HG02642 (cell line): ENCODE measurements around the gene USP24.
"Not testable (repeated sequence)": the region's sequence is repeated elsewhere in the genome, so short reads cannot be mapped to it uniquely, and the experiment has no call there.

Source experiments
- ATAC-seq: cut with Tn5 transposase; IDR thresholded peaks from one replicate; pipeline ENCODE4 v1.9.1; 2021; ENCODE audit warnings: mild to moderate bottlenecking; ENCODE audit not compliant: unreplicated experiment, poor library complexity

USP24 gene

GRCh38 chr1:55230659-55231058 lies 15.5 kb upstream of the USP24 start:
- no peak for ATAC-seq

- ATAC-seq, result not testable (repeated sequence)
Measured at GRCh38 chr1:55229726-55230125, 14.6 kb upstream of the USP24 start.

DNA sequence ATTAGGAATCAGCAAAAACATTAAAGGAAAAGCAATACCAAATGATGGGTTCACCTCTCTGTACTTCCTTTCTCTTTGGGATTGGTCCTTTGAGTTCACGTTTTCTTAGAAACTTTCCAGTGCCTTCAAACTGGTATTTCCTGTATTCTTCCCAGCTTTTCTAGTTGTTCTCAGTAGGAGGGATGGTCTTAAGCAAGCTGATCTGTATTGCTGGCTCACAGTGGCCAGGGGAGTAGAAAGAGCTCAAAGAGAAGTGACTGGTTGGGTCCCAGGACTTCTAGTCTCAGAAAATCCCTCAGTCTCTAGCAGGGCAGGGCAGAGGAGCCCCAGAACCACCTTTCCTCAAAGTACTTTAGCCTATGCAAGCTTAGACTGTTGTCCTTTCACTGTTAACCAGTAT lies 10.1 kb upstream of the USP24 start:
- ATAC-seq, result no peak

- no peak for ATAC-seq
Measured at GRCh38 chr1:55224729-55225128, 9.6 kb upstream of the USP24 start.

GRCh38 chr1:55222152-55222551 lies 7.0 kb upstream of the USP24 start:
- no peak for ATAC-seq

DNA sequence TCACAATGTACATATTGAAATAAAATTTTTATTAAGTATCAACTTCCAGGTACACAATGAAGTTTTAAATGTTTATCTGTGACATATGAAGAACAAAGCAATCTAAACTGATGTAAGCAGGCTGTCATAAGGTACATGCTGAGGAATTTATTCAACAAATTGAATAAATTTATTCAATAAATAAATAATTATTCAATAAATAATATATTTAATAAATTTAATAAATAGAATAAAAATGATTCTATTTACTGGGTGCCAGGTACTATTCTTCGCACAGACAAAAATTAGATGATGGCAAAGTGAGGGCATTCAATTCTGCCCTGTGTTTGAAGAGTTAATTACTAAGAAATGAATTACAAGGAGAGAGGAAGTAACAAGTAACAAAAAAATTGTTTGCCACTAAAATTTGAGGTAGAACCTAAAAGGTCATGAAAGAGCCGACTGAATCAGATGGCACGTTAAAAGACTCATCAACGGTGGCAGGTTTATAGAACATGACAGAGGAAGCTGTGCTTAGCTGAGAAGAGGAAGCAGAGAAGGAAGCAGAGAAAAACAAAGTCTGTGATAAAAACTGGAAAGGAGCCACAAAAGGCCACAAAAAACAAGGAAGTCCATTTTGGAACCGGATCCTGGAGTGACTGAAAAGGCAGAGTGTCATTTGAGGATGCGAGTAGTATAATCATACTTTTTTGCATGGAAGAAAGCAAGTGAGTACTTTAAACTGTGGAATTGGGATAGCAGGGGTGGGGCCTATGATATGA lies 2.2 kb upstream of the USP24 start:
- no peak for ATAC-seq

DNA sequence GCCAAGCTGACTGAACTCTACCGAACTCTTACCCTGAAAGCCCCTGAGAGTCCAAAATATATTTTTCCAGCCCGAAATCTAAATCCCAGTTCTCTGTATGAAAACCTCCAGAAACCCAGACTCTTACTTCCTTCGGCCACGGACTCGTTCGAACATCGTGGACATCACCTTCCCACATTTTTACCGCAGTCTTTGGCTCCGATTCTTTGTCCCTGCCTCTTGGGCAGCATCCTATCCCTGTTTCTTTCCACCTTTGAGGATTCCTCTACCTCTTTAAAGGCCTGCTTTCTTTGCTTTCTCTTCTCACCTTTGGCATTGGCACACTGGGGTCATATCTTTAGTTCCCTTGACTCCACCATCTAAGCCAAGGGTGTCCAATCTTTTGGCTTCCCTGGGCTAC lies 932 bp upstream of the USP24 start:
- ATAC-seq, result no peak

GRCh38 chr1:55214934-55215193 lies 300 bp downstream of the USP24 start:
- ATAC-seq, result peak; percentile 25

DNA sequence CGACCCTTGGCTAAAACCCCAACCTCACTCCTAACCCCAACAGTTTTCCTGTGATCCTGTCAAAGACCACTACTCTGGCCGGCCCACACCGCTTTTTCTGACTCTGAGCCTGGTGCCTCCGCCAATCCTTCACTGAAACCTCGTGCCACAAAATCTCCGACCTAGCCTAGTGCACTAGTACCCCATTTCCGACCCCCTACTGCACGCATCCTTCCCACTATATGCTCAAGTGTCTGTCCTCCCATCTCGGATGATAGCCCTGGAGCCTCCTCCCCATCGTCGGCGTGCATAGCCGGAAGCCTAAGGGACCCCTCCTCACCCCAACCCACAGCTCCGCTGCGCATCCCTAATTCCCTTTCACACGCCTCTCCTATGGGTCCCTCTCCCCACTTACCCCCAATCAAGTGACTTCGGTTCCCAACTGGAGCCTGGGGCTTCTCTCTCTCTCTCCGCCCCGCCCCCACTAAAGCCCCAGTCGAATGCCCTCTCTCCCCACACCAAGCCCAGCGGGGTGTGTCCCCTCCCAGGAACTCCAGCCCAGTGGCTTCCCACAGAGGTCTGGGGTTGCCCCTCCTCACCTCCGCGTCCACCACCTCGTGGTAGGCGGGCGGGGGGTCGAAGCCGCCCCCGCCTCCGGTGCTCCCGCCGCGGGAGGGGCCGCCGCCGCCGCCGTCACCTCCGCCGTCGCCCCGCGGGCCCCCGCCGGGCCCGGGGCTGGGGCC lies 791 bp downstream of the USP24 start:
- ATAC-seq, result peak; percentile 33

GRCh38 chr1:55213885-55214211 lies 1.3 kb downstream of the USP24 start:
- no peak for ATAC-seq

DNA sequence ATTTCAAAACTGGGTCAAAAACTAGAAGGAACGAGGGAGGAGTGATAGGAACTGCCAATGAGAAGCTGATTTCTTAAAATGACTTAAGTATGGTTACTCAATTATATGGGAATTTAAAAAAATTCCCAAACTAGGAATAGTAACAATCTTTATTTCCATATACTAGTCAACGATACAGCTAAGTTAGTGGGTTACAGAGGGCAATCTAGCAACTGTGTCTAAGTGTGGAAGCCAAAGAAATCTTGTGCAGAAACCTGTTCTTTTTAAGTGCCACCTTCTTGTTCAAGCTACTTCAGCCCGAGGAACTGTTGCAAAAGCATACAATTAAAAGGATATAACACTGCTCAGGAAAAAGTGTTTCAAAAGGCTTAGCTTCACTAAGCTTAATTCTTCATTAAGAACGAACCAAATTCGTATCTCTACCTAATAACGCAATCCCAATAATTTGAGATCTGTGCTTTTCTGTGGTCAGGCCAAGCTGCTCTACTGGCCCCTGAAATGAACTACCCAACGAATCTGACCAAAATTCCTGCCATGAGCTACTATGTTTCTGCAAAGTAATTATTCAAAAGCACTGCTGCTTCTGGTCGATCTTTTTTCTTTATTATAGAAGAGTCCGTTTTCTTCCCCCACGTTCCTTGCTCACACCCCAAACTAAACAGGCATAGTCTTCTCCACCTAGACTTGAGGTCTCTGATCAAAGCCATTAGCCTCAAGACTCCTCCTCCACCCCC lies 1.8 kb downstream of the USP24 start:
- no peak for ATAC-seq

- ATAC-seq, result no peak
Measured at GRCh38 chr1:55212349-55213150, 2.6 kb downstream of the USP24 start.

DNA sequence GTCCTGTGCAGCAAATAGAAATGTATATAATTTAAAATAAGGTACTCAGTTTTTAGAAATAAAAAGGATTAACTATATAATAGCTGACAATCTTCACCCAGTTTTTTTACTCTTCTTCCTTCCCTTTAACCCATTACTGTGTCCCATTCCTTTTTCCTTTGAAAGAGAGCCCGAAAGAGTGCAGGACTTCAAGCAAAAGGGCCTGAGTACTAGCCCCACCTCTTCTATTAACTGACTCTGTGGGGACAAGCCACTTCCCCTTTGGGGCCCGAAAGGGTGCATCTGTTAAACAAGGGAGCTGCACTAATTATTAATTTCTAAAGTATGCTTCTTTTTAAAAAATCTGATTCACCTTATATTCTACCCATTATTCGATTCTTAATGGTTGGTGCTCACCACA lies 3.3 kb downstream of the USP24 start:
- no peak for ATAC-seq

- ATAC-seq, result no peak
Measured at GRCh38 chr1:55210990-55211801, 4.0 kb downstream of the USP24 start.

DNA sequence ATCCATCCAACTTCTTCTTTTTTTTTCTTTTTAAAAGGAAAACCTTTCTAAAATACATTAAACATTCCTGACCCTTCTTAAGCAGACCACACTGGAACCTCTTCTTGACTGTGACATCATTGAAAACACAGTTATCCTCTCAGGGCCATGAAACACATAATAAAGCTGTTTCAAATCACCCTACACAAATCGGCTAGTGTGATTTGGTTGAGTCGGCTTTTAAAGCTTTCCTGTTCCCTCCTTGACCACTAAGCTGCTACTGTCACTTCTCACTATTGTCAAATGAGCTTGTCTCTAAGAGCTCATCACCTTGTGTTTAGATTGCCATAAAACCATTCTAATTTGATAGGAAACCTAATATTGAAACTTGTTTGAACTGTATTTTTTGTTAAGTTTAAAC lies 5.9 kb downstream of the USP24 start:
- ATAC-seq, result no peak

- no peak for ATAC-seq
Measured at GRCh38 chr1:55206210-55206609, 9.0 kb downstream of the USP24 start.

DNA sequence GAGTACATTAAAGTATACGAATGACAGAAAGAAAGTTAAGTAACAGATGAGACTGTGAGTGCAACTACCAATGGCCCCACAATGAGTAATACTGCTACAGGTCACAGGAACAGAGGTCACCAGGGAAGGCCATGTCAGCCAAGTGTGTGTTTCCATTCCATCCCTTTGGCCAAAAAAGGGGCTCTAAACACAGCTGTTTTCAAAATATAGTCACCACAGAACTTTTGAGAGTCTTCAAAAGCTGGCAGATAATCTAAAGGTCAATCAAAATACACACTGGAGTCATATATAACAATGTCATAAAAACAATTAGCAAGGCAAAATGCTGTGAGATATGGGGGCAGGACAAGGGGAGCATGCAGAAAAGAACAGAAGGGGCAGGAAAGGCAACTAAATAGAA lies 10.2 kb downstream of the USP24 start:
- ATAC-seq, result peak; percentile 74

GRCh38 chr1:55203064-55203463 lies 12.1 kb downstream of the USP24 start:
- ATAC-seq, result no peak

DNA sequence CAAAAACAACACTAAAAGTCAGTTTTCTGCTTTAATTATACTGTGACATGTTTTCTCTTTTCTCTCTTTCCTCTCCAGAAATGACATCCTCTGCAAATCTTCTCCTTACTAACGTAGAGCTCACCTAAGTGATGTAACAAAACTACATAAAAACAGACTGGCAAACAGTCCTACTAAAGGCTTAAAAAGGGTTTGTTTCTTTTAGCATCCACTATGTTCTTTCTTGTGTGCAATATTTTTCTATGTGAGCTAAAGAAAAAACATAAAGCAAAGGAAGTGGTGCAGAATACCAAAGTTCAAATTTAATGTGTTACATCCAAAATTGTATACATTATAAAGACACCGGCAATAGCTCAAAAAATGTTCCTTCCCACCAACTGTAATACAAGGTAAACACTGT lies 14.5 kb downstream of the USP24 start:
- ATAC-seq, result no peak

DNA sequence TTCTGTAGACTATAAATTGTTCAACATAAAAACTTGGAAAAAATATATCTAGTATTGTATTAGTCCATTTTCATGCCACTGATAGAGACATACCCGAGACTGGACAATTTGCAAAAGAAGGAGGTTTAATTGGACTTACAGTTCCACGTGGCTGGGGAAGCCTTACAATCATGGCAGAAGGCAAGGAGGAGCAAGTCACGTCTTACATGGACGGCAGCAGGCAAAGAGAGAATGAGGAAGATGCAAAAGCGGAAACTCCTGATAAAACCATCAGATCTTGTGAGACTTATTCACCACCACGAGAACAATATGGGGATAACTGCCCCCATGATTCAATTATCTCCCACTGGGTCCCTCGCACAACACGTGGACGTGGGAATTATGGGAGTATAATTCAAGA lies 15.4 kb downstream of the USP24 start:
- not testable (repeated sequence) for ATAC-seq
